ENCODE measurements around the gene KSR2.

DNA sequence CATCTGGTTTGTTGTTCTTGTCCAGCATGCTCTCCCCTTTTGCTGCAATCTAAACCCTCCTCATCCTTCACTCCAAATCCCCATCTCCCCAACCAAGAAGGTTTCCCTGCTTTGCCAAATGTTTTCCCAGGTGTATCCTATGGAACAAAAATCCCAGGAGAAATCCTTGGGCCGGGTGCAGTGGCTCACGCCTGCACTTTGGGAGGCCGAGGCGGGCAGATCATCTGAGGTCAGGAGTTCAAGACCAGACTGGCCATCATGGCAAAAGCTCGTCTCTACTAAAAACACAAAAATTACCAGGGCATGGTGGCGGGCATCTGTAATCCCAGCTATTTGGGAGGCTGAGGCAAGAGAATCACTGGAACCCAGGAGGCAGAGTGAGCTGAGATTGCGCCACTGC, 5.0 kb downstream of the KSR2 start:
- TF ChIP-seq POLR2A (IDR thresholded peaks at IDR 0.05; ENCODE audit: low read depth, low read length) = no peak
- no peak for TF ChIP-seq POLR2AphosphoS5 (IDR thresholded peaks at IDR 0.05; ENCODE audit: low read depth, low read length)
- TF ChIP-seq TAF1 (IDR thresholded peaks at IDR 0.05; ENCODE audit: borderline replicate concordance, low read depth, low read length) = no peak

Measured in GM12892 (cell line).